Embryonic facial prominence (tissue), 1 donor: ENCODE measurements around the gene ZNHIT3.

Experiments
- DNase-seq: peaks from one replicate; pipeline ENCODE4 v3.0.0-alpha.2; 2016; ENCODE audit errors: extremely low spot score

Gene ZNHIT3

DNA sequence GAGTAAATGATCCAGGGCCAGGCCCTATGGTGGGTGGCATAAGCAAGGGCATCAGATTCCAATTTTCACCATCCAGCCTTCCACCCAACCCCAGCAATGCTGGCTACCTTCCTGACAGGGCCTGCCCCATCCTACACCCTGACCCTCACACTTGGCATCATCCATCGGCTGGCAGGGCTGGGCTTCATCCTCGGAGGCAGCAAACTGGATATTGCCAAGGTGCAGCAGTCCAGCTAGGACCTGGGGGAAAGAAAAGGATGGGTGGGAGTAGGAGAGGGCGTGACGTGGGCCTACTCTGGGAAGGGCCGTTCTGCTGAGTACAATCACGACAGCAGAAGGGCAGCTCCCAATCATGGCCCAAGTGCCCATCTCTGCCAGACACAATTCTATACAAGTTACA, 24.7 kb downstream of the ZNHIT3 start:
- no peak for DNase-seq

DNA sequence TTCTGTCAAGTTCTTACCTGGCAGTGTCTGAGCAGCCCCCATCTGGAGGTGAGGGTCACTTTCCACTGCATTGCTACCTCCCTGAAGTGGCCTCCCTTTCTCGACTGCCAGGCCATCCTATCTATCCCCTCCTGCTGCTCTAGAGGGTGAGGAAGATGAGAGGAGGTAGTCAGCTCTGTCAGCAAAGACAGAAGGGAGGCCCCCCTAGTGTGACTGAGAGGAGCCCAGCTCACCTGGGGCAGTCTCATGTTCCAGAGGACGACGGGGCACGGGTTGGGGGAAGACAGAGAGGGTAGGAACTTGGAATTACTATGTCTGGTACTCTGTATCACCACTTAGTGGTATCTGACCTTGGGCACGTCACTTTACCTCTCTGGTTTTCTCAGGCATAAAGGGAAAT, 26.2 kb downstream of the ZNHIT3 start:
- no peak for DNase-seq

DNA sequence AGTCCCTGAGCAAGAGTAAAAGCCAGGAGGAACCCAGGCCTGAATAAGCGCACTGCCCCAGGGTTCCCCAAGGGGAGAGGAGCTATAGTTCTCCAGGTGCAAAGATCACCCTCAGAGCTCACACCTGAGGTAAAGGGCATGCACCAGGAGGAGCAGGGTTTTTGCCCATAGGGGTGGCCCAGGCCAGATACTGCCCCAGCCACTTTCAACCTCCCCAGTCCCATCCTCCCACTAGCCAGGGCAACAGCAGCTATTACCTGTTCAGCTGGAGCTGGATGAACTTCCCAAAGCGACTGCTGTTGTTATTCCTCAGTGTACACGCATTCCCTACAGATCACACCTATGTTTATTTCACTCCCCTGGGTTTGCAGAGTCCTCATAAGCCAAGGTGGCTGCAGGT, 28.4 kb downstream of the ZNHIT3 start:
- no peak for DNase-seq

DNA sequence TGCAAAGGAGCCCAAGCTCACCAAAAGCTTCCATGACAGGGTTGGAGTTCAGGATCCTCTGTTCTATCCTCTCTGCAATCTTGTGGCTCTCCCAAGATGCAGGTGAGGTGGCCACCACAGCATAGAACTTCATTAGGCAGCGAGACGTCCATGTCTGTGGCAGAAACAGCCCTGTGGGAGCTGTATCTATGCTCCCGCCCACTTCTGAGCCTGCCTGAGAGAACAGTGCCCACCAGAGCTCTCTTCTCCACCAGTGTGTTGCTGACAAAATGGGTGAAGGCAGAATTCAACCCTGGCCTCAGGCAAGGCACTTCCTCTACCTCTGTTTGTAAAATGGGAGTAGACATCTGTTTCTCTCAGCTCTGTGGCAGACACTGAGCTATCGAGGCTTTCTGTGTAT, 29.4 kb downstream of the ZNHIT3 start:
- DNase-seq, result no peak

DNA sequence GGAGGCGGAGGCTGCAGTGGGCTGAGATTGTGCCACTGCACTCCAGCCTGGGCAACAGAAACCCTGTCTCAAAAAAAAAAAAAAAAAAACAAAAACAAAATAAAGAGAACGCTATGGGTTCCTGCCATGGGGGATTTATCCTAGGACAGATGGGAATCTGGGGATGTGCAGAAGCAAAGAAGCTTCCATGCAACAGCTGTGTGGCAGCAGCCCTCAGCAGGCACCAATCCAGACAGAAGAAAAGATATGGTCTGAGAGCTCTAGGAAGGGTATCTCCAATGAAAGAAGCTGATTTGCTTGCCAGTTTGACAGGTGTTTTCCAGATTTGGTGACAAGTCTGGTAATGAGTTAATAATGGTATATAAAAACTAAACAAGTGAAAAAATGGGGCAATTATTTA, 36.6 kb downstream of the ZNHIT3 start:
- DNase-seq, result no peak

DNA sequence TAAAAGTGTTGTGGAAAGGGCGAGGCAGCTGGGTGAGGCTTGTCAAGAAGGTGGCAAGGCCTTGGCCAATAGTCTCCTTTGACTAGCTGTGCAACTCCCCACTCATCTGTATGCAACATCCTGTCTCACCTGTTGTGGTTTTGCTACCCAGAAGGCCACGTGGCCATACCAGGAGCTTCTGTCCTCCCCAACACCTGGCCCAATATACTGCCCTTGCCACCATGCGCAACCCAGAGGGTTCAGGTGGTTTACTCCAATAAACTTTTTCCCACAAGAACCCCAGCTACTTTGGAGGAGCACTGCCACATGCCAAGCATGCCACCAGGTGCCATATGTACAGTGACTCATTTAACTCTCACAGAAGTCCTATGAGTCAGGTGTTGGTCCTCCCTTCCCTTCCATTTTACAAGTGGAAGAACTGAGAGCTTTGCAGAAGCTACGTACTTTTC, 38.0 kb downstream of the ZNHIT3 start:
- no peak for DNase-seq

DNA sequence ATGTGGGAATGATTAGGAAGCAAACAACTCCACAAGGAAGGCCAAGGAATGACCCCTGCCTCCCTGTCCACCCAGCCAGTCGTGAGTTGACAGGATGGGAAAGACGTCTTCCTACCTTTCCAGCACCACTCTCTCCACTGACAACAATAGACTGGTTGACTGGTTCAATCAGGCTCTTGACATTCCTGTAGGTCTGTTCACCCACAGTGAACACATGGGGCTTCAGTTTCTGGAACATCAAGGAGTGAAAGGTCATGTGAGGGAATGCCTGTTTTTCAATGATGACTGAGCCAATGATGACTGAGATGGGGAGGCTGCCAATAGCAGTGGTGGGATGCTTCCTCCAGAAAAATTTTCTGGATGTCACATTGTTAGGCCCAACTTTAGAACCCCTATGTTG, 38.6 kb downstream of the ZNHIT3 start:
- no peak for DNase-seq

DNA sequence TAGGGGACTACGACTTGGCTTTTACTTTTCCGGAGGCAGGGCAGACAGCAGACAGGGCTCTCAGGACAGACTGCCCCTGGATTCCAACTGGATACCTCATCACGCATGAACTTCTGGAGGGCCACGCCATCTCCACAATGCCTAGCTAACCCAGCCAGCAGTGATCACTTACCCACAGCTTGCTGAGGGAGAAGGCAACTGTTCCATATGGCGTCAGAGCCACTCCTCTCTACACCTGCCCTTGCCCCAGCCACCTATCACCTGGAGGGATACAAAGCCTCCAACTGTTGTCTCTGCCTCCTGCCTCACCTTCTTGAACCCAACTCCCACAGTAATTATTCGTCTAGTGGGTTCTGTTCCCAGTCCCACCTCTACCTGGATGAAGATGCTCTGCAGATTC, 39.4 kb downstream of the ZNHIT3 start:
- no peak for DNase-seq

DNA sequence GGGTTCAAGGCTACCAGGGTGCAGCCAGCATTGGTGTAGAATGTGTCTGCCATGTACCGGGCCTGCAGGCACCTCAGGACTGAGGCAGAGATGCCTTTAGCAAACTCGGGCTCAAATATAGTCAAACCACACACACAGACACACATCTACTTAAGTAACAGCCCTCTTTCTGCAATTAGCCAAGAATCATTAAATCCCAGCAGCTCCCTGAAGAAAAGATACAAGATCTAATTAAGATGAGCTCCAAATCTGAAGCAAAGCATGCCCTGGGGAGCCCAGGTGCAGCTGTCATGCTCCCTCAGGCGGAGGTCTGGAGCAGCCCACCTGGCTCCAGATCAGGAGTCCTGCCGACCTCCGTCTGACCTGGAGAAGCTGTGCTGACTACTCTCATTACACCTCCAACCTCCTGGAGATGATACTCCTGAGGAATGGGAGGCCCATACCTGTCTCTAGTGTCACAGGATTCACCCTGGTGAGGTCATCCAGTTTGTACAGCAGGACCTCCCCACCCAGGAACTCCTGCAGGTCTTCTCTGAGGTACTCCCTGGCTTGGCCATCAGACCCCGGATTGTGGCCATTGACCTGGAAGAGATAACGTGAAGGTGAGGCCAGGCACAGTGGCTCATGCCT, 41.3 kb downstream of the ZNHIT3 start:
- DNase-seq, result no peak

DNA sequence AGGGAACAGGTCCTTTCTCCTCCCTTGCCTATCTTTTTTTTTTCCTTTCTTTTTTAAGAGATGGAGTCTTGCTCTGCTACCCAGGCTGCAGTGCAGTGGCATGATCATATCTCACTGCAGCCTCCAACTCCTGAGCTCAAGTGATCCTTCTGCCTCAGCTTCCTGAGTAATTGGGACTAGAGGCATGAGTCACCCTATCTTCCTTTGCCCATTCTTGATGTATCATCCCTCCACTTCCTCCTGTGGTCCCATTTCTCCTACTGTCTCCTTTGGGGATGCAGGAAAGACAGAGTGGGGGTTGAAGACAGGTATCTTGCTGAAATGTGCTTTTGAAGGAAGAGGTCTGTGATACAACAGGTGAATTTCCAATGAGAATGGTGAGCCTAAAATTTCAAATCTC, 42.6 kb downstream of the ZNHIT3 start:
- DNase-seq, result no peak

DNA sequence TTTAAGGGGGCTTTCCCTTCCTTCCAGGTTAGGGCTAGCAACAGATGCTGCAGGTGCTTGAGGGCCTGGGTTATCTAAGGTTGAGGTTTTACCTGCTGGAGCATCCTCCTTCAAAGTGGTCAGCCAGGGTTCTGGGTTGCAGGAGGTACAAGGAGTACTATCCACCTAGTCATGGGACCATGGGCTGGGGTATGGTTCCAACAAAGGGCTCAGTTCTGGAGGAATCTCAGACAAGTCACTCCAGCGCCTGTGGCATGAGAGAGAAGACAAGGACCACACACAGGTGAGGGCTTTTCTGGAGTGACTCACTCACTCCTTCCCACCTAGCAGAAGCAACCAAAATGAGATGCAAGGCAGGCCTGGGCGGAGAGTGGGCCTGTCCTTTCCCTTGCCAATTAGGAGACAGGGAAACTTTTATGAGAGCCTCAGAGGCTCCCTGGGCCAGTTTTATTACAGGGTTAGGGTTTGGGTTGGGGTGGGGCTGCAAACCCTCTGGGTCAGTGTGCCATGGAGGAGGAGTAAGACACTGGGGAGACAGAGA, 46.0 kb downstream of the ZNHIT3 start:
- DNase-seq, result no peak

DNA sequence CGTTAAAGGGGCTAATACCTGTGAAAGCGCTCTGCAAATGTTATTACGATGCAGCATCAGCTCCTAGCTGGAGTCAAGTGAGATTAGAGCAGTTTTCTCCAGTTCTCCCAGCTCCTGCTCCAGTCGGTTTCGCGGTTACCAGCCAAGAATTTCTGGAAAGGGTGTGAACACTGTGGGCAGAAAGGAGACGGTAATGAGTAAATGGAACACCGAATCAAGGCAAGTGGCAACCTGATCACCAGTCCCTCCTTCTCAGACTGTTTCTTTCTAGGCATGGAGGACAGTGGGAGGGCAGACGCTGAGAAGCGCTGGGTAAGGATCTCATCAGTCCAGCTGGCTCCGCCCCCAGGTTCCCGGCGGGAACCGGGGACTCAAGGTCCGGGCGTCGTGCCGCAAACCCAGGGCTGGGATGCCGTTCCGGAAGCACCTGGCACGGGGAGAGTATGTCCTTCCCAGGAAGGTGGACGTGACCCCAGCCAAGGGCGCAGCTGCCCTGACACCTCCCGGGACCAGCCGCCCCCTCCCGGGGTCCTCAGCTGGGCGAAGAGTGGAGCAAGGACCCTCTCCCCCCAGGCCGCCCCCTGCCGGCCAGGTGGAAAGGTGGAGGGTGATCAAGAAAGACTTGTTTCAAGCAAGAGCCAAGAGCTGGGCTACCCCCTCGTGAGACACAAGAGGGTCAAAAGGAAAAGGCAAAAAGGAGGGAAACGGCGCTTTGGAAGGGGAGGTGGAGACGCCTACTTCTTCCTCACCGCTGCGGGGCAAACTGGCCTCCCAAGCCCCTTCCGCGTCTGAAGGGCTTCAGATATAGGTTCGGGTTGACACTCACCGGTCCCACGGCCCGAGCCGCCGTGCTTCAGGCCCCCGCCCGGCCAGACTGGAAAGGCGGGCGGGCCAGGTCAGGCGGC, 47.7 kb downstream of the ZNHIT3 start:
- DNase-seq, result no peak

DNA sequence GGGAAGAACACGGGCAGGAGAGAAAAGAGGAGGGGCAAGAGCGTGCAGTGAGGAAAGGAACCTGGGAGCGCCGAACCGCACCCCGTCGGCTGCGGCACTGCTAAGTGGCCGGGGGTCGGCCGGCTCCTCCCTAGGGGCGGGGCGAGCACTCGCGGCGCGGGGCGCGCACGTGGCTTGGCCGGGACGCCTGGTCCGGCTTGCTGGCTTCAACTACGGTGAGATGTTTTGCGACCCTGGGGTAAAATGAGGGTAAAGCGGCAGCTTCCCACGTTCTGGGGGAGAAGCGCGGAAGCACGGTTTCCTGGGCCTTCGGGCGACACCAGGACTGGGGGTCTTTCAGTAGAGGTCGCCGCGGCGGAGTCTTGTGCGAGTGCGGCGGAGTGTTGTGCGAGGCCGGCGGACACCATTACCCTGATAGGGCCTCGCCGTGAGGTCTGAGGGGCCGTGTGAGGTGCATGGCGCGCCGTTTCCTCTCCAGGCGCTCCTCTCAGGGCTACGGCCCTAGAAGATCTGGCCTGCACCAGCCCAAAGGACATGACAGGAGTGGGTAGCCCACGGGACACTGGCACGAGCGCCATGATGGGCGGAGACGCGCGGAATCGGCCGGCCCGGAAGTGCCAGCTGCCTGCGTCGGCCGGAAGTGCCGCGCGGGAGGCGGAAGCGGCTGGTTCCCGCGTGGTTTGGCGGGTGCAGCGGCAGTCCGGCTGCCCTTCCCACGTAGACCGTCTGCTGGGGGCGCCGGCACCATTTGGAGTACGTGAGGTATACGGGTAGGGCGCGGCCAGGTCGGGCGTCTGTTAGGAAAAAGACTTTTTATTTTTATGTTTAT, 48.6 kb downstream of the ZNHIT3 start, which contains the start of the genes MYO19 and PIGW:
TSS of gene MYO19 (minus strand) at position 29 of the 829 bp plus-strand sequence. CDS start 2,330 bp downstream, outside the sequence.
TSS of gene PIGW (plus strand) at position 148 of the 829 bp plus-strand sequence. CDS start 2,115 bp downstream, outside the sequence.
- DNase-seq, result peak; percentile 73

DNA sequence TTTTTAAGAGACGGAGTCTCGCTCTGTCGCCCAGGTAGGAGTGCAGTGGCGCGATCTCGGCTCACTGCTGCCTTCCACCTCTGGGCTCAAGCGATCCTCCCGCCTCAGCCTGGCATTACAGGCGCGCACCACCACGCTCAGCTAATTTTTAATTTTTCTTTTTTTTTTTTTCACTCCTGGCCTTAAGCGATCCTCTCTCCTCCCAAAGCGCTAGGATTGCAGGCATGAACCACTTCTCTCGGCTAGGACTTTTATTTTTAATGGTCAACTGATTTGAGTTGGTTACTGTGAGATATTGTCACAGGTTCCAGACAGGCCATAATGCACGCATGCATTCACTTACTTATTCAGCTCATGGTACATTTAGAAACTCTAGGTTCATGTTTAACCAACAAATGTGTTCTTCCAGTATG, 49.2 kb downstream of the ZNHIT3 start:
- no peak for DNase-seq

DNA sequence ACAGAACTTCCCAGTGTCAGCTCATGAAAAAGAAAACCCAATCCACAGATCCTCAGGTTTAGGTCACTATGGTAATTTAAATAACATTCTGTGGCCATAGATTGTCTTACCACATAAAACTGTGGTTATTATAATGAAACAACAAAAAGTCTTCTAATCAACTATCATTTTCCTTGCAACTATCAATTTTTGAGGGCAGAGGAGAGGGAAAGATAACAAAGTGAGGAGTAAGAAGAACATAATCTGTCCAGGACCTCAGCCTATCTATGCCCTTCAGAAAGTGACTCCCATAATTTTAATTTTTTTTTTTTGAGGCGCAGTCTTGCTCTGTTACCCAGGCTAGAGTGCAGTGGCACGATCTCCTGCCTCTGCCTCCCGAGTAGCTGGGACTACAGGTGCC, 54.2 kb downstream of the ZNHIT3 start:
- DNase-seq, result no peak

DNA sequence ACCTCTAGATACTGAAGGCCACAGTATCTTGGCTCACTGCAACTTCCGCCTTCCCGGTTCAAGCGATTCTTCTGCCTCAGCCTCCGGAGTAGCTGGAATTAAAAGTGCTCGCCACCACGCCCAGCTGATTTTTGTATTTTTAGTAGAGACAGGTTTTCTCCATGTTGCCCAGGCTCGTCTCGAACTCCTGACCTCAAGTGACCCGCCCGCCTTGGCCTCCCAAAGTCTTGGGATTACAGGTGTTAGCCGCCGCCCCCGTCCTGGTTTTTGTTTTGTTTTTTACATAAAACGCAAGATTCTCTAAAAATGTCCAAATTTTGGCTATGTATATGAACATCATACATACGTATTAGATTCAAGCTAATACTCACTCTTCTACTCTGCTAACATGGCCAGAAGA, 56.3 kb downstream of the ZNHIT3 start:
- DNase-seq, result no peak

DNA sequence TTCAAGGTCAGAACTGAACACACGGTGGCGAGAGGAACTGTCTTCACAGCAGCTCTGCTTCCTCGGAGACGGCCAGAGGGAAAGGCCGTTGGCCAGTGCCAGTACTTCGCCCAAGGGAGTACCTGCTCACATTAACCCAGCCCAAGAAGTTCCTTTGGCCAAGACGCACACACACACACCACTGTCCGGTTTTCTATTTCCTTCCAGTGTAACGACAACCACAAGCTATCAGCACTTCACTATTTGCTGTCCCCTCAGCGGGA, 57.5 kb downstream of the ZNHIT3 start:
- no peak for DNase-seq

DNA sequence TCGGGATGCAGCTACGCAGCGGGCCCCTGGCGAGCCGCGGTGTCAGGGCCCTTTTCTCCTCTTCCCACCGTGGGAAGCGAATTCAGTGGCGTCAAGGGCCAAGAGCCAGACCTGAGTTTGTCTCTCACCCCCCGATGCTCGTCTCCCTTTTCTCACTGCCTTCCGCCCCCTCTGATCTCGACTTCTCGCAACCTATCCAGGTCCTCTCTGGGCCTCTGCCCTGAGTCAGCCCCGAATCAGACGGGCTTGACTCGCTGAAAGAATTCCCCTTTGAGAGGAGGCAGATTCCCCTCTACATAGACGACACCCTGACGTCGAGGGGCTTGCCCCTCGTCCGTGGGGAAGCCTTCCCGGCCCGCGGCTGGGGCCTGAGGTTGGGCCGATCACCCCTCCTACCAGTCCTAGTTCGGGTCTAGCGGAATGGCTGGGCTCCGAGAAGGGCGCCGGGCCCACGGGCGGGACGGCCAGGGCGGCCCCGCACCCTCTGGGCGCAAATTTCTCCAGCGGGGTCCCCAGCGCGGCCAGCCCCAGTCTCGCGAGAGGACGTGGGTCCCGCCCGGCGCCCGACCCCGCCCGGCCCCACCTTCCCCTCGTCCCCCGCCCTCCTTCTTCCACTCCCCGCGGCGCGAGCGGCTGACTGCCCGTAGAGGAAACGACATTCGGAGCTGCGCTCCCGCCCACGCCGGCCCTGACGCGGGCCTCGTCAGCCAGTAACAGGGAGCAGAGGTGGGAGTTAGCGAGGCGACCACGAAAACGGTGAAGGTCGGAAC, 58.0 kb downstream of the ZNHIT3 start, which contains the start of gene GGNBP2:
TSS of gene GGNBP2 (plus strand) at position 613 of the 770 bp plus-strand sequence. CDS start 806 bp downstream, outside the sequence.
- peak; percentile 88 for DNase-seq

DNA sequence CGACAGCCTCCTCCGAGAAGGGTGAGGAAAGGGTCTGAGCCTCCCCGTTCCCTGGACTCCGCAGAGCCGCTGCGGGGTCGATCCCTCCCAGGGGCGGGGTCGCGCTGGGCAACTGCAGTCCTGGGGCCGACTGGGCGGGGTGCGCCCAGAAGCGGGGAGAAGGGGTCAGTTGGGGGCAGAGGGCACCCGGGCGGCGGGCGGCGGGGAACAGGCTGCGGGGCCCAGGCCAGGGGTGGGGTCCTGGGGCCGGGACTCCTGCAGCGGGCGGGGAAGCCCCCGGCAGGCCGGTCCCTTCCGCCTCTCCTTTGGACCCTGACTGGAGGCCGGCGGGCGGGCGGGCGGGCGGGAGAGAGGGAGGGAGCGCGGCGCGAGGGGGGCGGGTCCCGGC, 58.6 kb downstream of the ZNHIT3 start:
- DNase-seq, result no peak
